IPS-18c (cell line): ENCODE results near the gene CCDC102A.
A peak's percentile ranks its signal among the peaks of the same experiment; 100 is the strongest.
"Not testable (repeated sequence)": the region's sequence is repeated elsewhere in the genome, so short reads cannot be mapped to it uniquely, and the experiment has no call there.

ENCODE experiments used
- H3K4me3 ChIP-seq: 2 replicates; pipeline ENCODE4 v1.7.0; 2013; ENCODE audit warnings: low read depth, mild to moderate bottlenecking, low read length, moderate library complexity; ENCODE audit not compliant: insufficient read depth
- H3K9me3 ChIP-seq: one replicate; pipeline ENCODE4 v1.6.1; 2013; ENCODE audit warnings: mild to moderate bottlenecking, low read length, moderate library complexity; ENCODE audit not compliant: control insufficient read depth, insufficient read depth

Gene CCDC102A

DNA sequence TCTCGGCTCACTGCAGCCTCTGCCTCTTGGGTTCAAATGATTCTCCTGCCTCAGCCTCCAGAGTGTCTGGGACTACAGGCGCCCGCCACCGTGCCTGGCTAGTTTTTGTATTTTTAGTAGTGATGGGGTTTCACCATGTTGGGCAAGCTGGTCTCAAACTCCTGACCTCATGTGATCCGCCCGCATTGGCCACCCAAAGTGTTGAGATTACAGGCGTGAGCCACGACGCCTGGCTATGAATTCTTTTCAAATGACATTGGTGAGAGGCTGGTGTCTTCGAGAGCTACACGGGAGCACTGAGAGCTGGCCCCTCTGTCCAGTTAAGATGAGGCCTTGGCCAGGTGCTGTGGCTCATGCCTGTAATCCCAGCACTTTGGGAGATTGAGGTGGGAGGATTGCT lies 36.4 kb downstream of the CCDC102A start:
- H3K9me3 ChIP-seq, H3K4me3 ChIP-seq: not testable (repeated sequence)

DNA sequence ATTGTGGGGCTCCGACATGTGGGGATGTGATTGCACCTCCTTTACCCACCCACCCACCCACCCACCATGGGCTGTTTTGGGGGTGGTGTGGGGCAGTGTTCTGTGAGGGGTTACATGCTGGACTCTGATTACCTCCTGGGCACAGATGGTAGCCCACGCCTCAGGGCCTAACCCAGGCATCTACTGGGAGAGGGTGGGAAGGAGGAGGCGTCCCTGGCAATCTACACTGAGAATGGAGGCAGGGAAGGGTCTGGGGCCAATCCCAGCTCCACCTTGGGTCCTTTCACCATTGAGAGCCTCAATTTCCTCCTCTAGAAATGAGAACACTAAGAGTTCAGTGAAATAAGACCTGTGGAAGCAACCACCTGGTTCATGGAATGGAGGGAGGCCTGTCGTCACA lies 38.3 kb downstream of the CCDC102A start:
- H3K9me3 ChIP-seq = no peaks in the 10 kb centered on the region
- H3K4me3 ChIP-seq = no peak overlapping the region

DNA sequence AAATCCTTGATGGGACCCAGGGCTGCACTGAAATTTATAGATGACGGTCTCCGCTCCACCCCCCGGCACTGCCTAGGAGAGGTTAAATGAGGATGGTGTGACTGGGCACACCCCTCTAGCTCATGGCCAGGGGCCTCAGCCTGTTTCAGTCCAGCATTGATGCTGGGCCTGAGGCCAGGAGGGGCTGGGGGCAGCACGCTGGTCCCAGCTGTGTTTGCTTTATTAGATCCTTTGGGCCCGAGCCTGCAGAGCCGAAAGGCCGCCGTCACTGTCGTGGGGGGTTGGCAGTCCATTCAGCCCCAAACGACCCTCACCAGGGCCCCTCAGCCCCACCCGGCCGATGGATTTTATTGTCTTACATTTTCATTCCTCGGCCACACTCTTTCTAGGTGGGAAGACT lies 39.2 kb downstream of the CCDC102A start:
- Histone ChIP-seq H3K9me3 (no peaks in the 10 kb centered on the region), H3K4me3 (no peak overlapping the region)

DNA sequence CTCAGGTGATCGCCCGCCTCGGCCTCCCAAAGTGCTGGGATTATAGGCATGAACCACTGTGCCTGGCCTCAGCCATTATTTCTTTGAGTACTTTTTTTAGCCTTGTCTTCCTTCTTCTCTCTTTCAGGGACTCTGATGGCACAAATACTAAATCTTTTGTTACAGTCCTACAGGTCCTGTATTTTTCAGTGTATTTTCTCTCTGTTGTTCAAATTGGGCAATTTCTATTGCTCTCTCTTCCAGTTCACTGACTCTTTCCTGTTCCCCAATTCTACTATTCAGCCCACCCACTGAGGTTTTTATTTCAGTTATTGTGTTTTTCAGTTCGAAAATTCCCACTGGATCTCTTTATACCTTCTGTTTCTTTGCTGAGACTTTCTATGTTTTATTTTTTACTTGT lies 42.6 kb downstream of the CCDC102A start:
- Histone ChIP-seq H3K4me3 (no peak overlapping the region), H3K9me3 (peaks cover 3% of the 10 kb centered on the region)

DNA sequence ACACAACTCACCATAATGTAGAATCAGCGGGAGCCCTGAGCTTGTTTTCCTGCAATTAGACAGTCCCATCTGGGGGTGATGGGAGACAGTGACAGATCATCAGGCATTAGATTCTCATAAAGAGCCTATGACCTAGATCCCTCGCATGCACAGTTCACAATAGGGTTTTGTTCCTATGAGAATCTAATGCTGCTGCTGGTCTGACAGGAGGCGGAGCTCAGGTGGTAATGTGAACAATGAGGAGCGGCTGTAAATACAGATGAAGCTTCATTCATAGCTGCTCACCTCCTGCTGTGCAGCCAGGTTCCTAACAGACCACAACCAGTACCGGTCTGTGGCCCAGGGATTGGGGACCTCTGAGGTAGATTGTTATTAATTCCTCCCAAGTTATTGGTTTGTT lies 47.1 kb downstream of the CCDC102A start:
- H3K4me3 ChIP-seq = no peak overlapping the region

DNA sequence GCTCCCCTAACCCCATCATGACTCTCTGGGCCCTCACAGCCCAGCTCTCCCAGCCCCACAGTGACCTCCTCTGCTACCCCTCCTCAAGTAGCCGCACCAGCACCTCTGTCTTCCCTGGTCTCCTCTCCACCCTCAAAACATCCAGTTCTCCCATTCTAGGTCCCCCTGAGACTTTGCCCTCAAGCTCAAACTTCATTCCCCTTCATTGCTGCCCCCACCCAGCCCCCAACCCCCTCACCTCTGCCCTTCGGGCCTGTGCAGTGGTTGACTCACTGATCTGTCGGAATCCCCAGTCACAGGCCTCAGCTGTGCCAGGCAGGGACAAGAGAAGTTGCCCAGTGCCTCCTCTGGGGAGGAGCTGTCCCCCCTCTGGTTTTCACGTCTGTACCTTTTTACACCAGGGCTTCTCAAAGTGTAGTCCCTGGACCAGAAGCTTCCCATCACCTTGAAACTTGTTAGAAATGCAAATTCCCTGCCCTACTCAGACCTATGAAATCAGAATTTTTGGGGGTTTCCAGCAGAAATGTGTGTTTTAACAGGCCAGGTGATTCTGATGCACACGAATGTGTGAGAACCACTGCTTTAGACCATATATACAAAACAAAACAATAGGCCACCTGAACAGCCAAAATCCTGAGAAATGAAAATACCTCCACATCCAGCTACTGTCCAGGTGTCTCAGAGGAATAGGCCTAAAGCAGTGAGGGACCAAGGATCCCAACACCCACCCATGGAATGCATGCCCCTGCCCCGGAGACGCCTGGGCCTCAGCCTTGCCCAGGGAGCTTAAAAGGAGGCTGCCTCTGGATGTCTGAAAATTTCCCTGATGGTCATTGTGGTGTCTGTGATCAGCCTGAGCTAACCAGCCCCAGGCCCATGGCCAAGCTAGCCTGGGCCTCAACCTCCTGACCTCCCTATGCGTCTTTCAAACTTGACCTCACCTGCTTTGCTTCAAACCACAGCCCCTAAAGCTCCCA lies 49.2 kb downstream of the CCDC102A start:
- H3K4me3 ChIP-seq = peak overlapping the region; percentile 36

More for the DNA sequence above, 47.1 kb downstream of the CCDC102A start:
- peaks cover 6% of the 10 kb centered on the region for H3K9me3 ChIP-seq

DNA sequence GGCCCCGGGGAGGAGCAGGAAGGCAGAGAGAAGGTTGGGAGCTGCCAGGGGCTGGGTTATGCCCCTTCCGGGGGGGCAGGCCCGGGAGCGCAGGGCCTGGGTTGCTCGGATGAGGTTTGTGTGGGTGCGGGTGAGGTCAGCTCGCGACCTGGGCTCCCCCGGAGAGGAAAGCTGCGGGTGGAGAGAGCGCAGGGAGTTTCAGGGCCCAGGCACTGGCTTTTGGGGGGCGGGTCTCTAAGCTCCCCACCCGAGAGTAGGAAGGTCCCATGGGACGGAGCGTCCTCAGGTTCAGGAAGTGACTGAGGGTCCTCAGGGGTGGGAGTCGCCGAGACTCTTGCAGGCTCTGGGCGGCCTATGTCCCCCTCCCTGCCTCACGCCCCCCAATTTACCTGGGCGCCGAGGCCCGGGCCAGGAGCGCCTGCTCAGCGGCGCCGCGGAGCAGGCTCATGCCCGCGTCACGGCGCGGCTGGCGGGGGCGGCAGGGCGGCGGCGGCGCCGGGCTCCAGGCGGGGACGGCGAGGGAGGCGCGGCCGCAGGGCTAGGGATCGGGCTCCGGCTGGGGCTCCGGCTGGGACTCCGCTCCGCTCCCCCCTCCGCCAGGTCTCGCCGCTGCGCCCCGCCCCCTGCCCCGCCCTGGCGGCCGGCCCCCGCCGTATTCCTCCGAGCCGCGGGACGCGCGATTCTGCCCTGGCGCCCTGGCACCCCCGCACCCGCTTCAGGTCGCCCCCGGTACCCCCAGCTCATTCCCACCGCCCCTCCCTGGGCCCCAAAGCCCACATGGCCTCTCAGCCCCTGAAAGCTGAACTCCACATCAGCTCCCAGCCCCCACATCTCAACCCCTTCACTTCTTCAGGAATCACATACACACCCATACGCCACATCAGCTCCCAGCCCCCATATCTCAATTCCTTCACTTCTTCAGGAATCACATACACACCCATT lies 50.2 kb downstream of the CCDC102A start, which contains the start of gene DOK4:
TSS of gene DOK4 (minus strand) at position 578 of the 942 bp plus-strand sequence. CDS start 6,986 bp downstream, outside the sequence.
- peaks cover 6% of the 10 kb centered on the region for H3K9me3 ChIP-seq

More for the DNA sequence above, 49.2 kb downstream of the CCDC102A start:
- peaks cover 6% of the 10 kb centered on the region for H3K9me3 ChIP-seq

DNA sequence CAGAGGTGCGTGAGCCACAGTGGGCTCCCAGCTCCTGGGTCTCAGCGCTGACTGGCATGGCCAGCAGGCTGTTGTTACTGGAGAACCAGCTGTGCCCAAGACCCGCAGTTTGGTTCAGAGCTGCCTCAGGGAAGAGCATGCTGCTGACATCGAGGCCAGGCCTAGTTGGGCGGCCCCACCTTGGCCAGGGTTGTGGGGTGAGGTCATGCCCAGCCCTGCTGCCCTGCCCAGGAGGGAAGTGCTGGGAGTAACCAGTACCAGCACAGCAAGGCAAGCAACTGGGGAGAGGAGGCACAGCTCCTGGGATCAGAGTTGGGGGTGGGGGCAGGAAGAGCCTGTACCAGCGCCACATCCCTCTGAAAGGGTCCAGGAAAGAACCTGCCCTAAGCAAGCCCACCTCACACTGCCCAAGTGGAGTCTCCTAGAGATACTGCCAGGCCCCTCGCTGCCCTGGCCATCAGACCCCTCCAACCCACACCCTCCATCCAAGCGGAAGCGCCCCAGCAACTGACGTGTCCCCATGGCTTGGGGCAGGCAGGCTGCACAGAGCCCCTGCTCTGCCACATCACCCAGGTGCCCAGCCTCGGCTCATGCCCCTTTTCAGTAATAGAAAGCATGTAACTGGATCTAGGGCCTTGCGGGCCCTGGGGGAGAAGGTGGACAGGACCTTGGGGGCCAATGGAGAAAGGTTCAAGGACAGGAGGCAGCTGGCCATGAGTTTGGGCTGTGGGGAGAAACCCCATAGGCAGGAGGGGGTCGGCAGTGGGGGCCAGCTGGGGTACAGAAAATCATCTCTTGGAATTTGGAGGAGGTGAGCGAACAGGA lies 51.1 kb downstream of the CCDC102A start:
- H3K4me3 ChIP-seq = peak overlapping the region; percentile 74
- H3K9me3 ChIP-seq = peaks cover 6% of the 10 kb centered on the region

More for the DNA sequence above, 50.2 kb downstream of the CCDC102A start, which contains the start of gene DOK4:
- H3K4me3 ChIP-seq = peak within 1 kb of the TSS; percentile 74

DNA sequence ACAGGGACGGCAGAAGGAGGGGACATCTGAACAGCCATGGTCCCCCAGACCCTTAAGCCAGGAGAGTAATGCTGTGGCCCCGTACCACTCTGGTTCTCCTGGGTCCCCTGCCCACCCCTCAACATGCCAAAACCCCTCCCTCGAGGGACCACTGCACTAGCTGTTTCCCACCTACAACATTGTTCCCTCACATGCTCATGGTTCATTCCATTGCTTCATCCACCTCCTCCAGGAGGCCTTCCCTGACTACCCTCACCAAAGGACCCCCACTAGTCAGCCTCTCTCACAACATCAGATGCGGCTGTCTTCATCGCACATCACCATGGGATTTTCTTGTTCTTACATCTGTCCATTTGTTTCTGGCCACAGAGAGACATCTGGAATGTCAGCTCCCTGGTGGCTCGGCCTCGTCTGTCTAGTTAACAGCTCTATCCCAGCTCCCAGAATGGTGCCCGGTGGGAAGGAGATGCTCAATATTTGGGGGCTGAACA lies 51.8 kb downstream of the CCDC102A start:
- Histone ChIP-seq H3K9me3 (peaks cover 6% of the 10 kb centered on the region), H3K4me3 (no peak overlapping the region)

DNA sequence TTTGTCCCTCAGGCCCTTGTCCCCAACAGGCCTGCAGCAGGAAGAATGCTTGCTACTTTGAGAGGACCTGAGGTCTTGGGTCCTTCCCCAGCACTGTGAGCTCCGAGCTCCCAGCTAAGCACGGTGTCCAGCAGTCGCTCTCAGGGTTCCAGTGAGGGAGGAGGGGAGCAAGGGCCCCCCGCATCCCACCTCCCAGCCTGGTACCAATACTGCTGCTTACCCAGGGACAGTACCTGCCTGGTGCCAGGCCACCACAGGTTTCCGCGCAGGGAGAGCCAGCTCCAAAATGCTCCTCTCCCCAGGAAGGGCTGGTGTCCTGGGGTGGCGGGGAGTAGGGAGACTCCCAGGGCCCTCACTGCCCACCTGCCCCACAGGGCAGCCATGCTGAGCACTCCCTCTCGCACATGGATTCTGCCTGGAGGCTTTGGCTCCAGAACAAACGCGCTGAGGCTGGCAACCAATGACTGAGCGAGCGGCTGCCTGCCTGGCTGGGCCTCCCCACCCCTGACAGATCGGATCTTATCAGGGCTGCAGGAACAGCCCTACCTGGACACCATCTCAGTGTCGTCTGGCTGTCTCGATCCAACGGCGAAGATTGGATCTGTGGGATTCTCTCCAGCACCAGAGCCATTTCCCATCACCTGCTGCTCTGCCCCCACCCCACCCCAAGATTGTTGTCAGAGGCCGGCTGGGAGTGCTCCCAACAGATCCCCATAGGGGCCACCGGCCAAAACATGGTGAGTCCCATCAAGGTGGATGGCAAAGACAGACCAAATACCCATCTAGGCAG lies 52.5 kb downstream of the CCDC102A start:
- H3K4me3 ChIP-seq = no peak overlapping the region
- H3K9me3 ChIP-seq = peaks cover 4% of the 10 kb centered on the region

DNA sequence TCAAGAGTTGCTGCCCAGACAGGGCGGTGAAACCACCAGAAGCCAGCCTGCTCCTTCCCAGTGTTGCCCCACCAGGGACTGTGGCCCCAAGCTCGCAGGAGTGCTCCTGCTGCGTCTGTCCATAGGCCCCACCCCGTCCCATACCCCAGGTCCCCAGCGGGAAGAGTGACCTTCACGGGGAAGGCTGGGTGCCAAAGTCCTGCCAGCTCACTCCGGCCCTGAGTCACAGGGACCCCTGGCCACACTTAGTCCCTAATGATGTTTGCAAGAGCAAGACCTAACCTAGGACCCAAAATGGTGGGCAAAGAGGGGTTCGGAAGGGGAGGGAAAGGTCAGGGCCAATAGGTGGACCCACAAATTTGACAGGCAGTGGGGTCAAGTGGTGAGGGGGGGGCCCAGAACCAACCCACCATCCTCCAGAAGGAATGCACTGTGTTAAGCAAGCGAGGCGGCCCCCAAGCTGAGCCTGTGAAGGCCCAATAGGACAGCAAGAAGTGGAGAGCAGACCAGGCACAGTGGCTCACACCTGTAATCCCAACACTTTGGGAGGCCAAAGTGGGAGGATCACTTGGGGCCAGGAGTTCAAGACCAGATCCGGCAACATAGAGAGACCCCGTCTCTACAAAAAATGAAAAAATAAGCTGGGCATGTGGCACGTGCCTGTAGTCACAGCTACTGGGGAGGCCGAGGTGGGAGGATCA lies 53.4 kb downstream of the CCDC102A start:
- H3K9me3 ChIP-seq = no peaks in the 10 kb centered on the region
- H3K4me3 ChIP-seq = no peak overlapping the region; the same call in 1 of the 2 replicates

DNA sequence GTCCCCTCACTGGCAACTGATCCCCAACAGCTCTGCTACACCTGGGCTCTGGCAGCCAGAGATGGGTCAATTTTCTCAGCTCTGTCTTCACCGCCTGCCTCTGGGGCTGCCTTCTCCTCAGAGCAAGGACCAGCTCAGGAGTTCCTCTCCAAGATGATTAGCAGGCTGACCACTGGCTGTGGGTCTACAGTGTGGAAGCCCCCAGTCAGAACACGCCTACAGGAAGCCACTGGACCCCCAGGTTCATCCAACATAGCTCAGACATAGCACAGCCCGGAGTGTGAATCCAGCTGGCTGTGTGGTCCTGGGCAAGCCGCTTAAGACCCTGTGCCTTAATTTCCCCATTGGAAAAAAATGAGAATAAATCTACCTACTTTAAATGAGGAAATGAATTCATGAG lies 55.0 kb downstream of the CCDC102A start:
- no peak overlapping the region for H3K4me3 ChIP-seq
- H3K9me3 ChIP-seq = no peaks in the 10 kb centered on the region

DNA sequence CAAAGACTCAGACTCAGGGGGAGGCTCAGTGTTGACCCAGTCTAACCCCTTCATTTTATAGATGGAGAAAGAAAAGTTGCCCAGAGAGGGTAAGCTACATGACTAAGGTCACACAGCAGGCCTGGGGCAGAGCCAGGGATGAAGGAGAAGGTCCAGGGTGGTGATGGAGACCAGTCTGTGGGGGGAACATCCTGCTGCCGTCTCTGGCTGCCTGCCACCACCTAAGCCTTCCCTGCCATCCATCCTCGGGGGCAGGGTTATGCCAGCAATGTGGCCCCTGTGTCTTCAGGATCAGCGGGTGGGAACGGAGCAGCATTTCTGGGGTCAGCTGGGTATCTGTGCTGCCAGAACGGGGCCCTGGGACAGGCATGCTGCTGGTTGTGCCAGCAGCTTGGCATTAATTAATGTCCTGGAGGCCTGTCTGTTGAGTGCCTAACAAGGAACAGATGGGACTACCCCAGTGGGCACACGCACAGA lies 55.6 kb downstream of the CCDC102A start:
- H3K4me3 ChIP-seq = no peak overlapping the region

DNA sequence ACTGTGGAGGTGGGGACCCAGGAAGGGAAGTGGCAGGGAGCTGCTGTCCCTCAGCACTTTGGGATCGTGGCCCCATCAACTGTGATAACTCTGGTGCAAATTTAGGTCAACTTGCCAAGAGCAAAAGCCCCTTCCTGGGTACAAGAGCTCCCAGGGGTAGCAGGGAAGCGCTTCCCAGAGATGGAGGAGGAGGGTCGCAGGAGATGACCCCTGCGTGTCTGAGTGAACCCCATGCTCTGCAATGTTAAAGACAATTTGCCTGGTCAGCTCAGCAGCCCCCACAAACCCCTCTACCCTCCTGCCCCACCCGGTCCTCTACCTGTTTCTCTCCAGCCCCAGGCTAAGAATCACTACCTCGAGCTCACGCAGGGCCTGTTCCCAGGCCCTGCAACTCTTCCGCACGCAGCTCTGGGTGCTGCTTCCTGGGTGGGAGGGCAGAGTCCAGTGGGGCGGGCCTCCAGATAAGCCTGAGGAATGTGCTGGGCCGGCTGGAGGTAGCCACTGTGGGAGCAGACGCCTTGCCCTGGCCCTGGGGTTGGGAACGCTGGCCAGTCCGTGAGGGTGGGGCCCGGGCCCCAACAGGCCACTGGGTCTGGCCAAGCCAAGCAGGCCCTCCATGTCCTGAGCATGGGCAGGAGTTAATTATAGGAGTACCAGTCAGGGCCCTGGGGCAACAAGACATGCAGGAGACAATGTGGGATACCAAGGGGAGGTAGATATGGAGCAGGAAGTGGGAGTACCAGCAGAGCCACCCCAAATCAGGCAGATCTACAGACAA lies 56.2 kb downstream of the CCDC102A start:
- Histone ChIP-seq H3K9me3 (no peaks in the 10 kb centered on the region), H3K4me3 (peak overlapping the region; percentile 43; the same call in 1 of the 2 replicates)

More for the DNA sequence above, 55.6 kb downstream of the CCDC102A start:
- H3K9me3 ChIP-seq = no peaks in the 10 kb centered on the region
